Measurements from ENCODE around the gene CYBA.

GRCh38 chr16:88694221-88695087, 43.6 kb upstream of the CYBA start:
- TF ChIP-seq, protein P1, sequence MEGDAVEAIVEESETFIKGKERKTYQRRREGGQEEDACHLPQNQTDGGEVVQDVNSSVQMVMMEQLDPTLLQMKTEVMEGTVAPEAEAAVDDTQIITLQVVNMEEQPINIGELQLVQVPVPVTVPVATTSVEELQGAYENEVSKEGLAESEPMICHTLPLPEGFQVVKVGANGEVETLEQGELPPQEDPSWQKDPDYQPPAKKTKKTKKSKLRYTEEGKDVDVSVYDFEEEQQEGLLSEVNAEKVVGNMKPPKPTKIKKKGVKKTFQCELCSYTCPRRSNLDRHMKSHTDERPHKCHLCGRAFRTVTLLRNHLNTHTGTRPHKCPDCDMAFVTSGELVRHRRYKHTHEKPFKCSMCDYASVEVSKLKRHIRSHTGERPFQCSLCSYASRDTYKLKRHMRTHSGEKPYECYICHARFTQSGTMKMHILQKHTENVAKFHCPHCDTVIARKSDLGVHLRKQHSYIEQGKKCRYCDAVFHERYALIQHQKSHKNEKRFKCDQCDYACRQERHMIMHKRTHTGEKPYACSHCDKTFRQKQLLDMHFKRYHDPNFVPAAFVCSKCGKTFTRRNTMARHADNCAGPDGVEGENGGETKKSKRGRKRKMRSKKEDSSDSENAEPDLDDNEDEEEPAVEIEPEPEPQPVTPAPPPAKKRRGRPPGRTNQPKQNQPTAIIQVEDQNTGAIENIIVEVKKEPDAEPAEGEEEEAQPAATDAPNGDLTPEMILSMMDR (IDR thresholded peaks at IDR 0.05) = no peak
- TF ChIP-seq ZFX (IDR thresholded peaks at IDR 0.05; ENCODE audit: borderline replicate concordance) = no peak
